GM12878 (cell line): ENCODE measurements around the gene NAA25. TPM values are rescaled to one million over a fixed set of nuclear protein-coding genes. Genes with fewer than 3 reads are reported as not detected.

Source experiments
- ATAC-seq: fragments of 200-7000 bp; cut with Tn5 transposase; 3 replicates; pipeline ENCODE4 v1.9.1; 2020; ENCODE audit warnings: mild to moderate bottlenecking, moderate library complexity
- BruUV-seq: library from RNA; stranded (reverse); fragments of 400-500 nt; replicated peaks from 2 replicates; lab custom pipeline; 2021; lab: Mats Ljungman, UMichigan
- CTCF ChIA-PET: fragments of 300-600 bp; sonication (Branson Sonifier 250); formaldehyde crosslinking; extraction: SDS; loops from one replicate; lab custom pipeline; 2021; ENCODE audit warnings: inconsistent platforms; lab: Yijun Ruan, JAX
- POLR2A ChIA-PET: fragments of 350-600 bp; formaldehyde crosslinking; extraction: SDS; loops from one replicate; lab custom pipeline; 2021; ENCODE audit warnings: inconsistent platforms; lab: Charles Lee
- RAD21 ChIA-PET: fragments of 300-600 bp; sonication (Branson Sonifier 250); formaldehyde crosslinking; loops from one replicate; lab custom pipeline; 2023; ENCODE audit warnings: antibody characterized with exemption; ENCODE audit not compliant: unreplicated experiment; lab: Charles Lee
- SMC1A ChIA-PET: fragments of 300-600 bp; sonication (Branson Sonifier 250); formaldehyde crosslinking; loops from one replicate; lab custom pipeline; 2023; ENCODE audit not compliant: unreplicated experiment, uncharacterized antibody; lab: Charles Lee
- DNase-seq: peaks from one replicate; pipeline ENCODE4 v3.0.0-alpha.2; 2011; ENCODE audit warnings: low read depth, low spot score
- FAIRE-seq: peaks from 3 replicates; lab custom pipeline; 2011; peaks lifted over from hg19 to GRCh38; lab: Jason Lieb, UNC
- H2AFZ ChIP-seq: 2 replicates; pipeline ENCODE4 v1.6.0; 2011; ENCODE audit warnings: low read depth, low read length, control low read depth; ENCODE audit not compliant: control insufficient read depth
- H3K27ac ChIP-seq: 2 replicates; pipeline ENCODE4 v1.5.1; 2011; ENCODE audit warnings: control low read depth; ENCODE audit not compliant: control insufficient read depth, insufficient read depth
- H3K27me3 ChIP-seq, 2 experiments: replicated peaks in 1 of 2; 2 replicates each; pipeline versions ENCODE4 v1.6.0 to v1.6.1; 2011; ENCODE audit warnings: low read length in 1 of 2; ENCODE audit not compliant: control insufficient read depth in 2 of 2, insufficient read depth in 2 of 2
- H3K36me3 ChIP-seq, 2 experiments: 2 replicates each; pipeline ENCODE4 v1.5.1; 2011; ENCODE audit warnings: low read length in 1 of 2; ENCODE audit not compliant: control insufficient read depth in 2 of 2, insufficient read depth in 2 of 2
- H3K4me1 ChIP-seq: 2 replicates; pipeline ENCODE4 v1.6.1; 2011; ENCODE audit warnings: mild to moderate bottlenecking, low read length, moderate library complexity, mixed read lengths; ENCODE audit not compliant: control insufficient read depth, insufficient read depth
- H3K4me2 ChIP-seq: 2 replicates; pipeline ENCODE4 v1.6.0; 2011; ENCODE audit warnings: control low read depth; ENCODE audit not compliant: control insufficient read depth, insufficient read depth
- H3K4me3 ChIP-seq: fragments of 200-600 bp; sonication (generic); 2 replicates; pipeline ENCODE4 v1.5.1; 2016
- H3K79me2 ChIP-seq: 2 replicates; pipeline ENCODE4 v1.6.0; 2011; ENCODE audit warnings: low read length; ENCODE audit not compliant: control insufficient read depth, insufficient read depth
- H3K9ac ChIP-seq: 2 replicates; pipeline ENCODE4 v1.8.0; 2011; ENCODE audit warnings: low read length, control low read depth, mixed read lengths; ENCODE audit not compliant: control insufficient read depth, insufficient read depth
- H3K9me3 ChIP-seq: replicated peaks from 3 replicates; pipeline ENCODE4 v1.5.1; 2011; ENCODE audit warnings: mild to moderate bottlenecking, low read length; ENCODE audit not compliant: control insufficient read depth, insufficient read depth
- H4K20me1 ChIP-seq: 2 replicates; pipeline ENCODE4 v1.6.0; 2011; ENCODE audit not compliant: control insufficient read depth, insufficient read depth
- JUND ChIP-seq: IDR thresholded peaks from 2 replicates; pipeline ENCODE4 v1.6.1; 2012; ENCODE audit warnings: low read depth, mild to moderate bottlenecking, low read length, improper control_type of control experiment, moderate library complexity
- NFIC ChIP-seq: IDR thresholded peaks from 2 replicates; pipeline ENCODE4 v1.6.1; 2012; ENCODE audit warnings: low read depth, mild to moderate bottlenecking, inconsistent platforms, low read length, moderate library complexity
- RAD51 ChIP-seq: fragments of 450-650 bp; IDR thresholded peaks from 2 replicates; pipeline ENCODE4 v1.6.1; 2016; ENCODE audit warnings: moderate library complexity, mild to moderate bottlenecking, inconsistent platforms
- RELB ChIP-seq: fragments of 450-650 bp; IDR thresholded peaks from 2 replicates; pipeline ENCODE4 v1.6.1; 2017; ENCODE audit warnings: low read depth, mild to moderate bottlenecking, moderate library complexity
- TCF7 ChIP-seq: IDR thresholded peaks from 2 replicates; pipeline ENCODE4 v1.6.1; 2014; ENCODE audit warnings: antibody characterized with exemption, borderline replicate concordance
- WGBS: methylation state at CpG from one replicate; pipeline ENCODE4 v1.1.6; 2016; ENCODE audit warnings: low lambda C conversion rate; ENCODE audit not compliant: insufficient replicate concordance, insufficient coverage; ENCODE audit errors: missing lambda C conversion rate; 5-methylcytosine and 5-hydroxymethylcytosine counted together
- in situ Hi-C: fragments of 300-500 bp; cut with MboI; formaldehyde crosslinking; loops from 9 replicates; pipeline ENCODE4 v1.14.3; 2018; ENCODE audit warnings: mixed read lengths
- intact Hi-C: fragments of 100-400 bp; cut with micrococcal nuclease; formaldehyde crosslinking; loops from one replicate; pipeline ENCODE4 v1.14.2; 2022; ENCODE audit not compliant: unreplicated experiment
- polyA plus RNA-seq, 11 experiments: library from polyadenylated mRNA; depleted of rRNA in 4 of 11; unstranded in 6 of 11; stranded (reverse) in 5 of 11; fragments of >200 nt; fragmentation: Nextera tagmentation in 4 of 11; fragmentation: Illumina TruSeq in 1 of 11; extraction: Ambion mirVana in 4 of 11; extraction: Trizol in 1 of 11; gene quantifications; 1 replicate in 1 of 11; 2 replicates in 10 of 11; pipeline versions ENCODE4 v1.2.1 to v1.2.3, GENCODE V29; 2011 to 2016; ENCODE audit warnings: inconsistent platforms in 2 of 11, missing spikeins in 2 of 11, low read depth in 1 of 11
- total RNA-seq, 4 experiments: library from RNA; depleted of rRNA in 3 of 4; stranded (reverse); fragments of >200 nt in 3 of 4; fragmentation: Illumina TruSeq in 1 of 4; extraction: Trizol in 1 of 4; gene quantifications; 2 replicates each; pipeline versions ENCODE4 v1.2.1 to v1.2.3, GENCODE V29; 2013 to 2021

Gene NAA25
- total and polyA plus RNA-seq, 10 of the 15 experiments (the other 5 are each of a cell fraction or from before 2014, with no cell fraction given) = 15.0 to 39.2 (median 29.4) TPM

GRCh38 chr12:111998015-111998414 is 110.6 kb downstream of the NAA25 start (continued):
- TF ChIP-seq TCF7 (no peak), NFIC (no peak), RELB (no peak)
- TF ChIP-seq, all 136 proteins: peak for 0

- 96% methylated on average over 2 of the region's 2 CpGs for WGBS
- no peaks in the 10 kb centered on the region for H4K20me1 ChIP-seq
- no peaks in the 10 kb centered on the region for H3K36me3 ChIP-seq
- H3K4me3 ChIP-seq = no peak overlapping the region
- no peak overlapping the region for H3K27ac ChIP-seq
- POLR2A ChIA-PET = no interaction called here
- no peak overlapping the region for H3K4me2 ChIP-seq
- no peaks in the 10 kb centered on the region for H3K27me3 ChIP-seq
- H3K9me3 ChIP-seq = no peaks in the 10 kb centered on the region
- in situ Hi-C loops = no loop called here
- no peak for DNase-seq
- no peak overlapping the region for H3K9ac ChIP-seq
- no peak for ATAC-seq
- CTCF ChIA-PET = interaction anchor here (1.5 to 3.0 kb wide), 3 partner anchors 9 to 52 kb away, joined by 6 to 17 read pairs (median 7); partner anchors contain the start of genes ERP29 and TMEM116
- peaks cover 27% of the 10 kb centered on the region for H3K4me1 ChIP-seq
- H2AFZ ChIP-seq = no peak overlapping the region
- no TSS peak for BruUV-seq
- intact Hi-C loops = no loop called here
- no peak for FAIRE-seq
- SMC1A ChIA-PET = interaction anchor here (1.4 kb wide), 2 partner anchors 14 to 24 kb away, joined by 3 read pairs; no protein-coding TSS in a partner anchor
- RAD21 ChIA-PET = interaction anchor here (1.1 to 2.7 kb wide), 4 partner anchors 13 to 52 kb away, joined by 4 to 14 read pairs (median 6); partner anchors contain the start of genes ERP29 and TMEM116
- TF ChIP-seq JUND = no peak
- TF ChIP-seq RAD51 = no peak
- no peaks in the 10 kb centered on the region for H3K79me2 ChIP-seq
These were observed 111.3 kb downstream of the NAA25 start for GRCh38 chr12:111997300-111997699.
